Transverse colon (tissue), 4 donors: ENCODE results near the gene OSBPL3. TPM values are rescaled to one million over a fixed set of nuclear protein-coding genes. Genes with fewer than 3 reads are reported as not detected.
"Not testable (repeated sequence)": the region's sequence is repeated elsewhere in the genome, so short reads cannot be mapped to it uniquely, and the experiment has no call there.

Experiments used
- DNase-seq: peaks from one replicate; pipeline ENCODE4 v3.0.0-alpha.2; 2019
- H3K27ac ChIP-seq, 4 donors: fragments of 200-600 bp; sonication (generic); 2 replicates each; pipeline ENCODE4 v1.5.1; 2016 to 2018; ENCODE audit warnings: inconsistent platforms in 4 of 4
- H3K27me3 ChIP-seq: fragments of 200-600 bp; sonication (generic); 2 replicates; pipeline ENCODE4 v1.5.1; 2017; ENCODE audit warnings: inconsistent platforms
- H3K36me3 ChIP-seq, 4 donors: fragments of 200-600 bp; sonication (generic); 2 replicates each; pipeline ENCODE4 v1.5.1; 2017 to 2019; ENCODE audit warnings: inconsistent platforms in 4 of 4
- H3K4me1 ChIP-seq, 4 donors: fragments of 200-600 bp; sonication (generic); 2 replicates each; pipeline ENCODE4 v1.5.1; 2017 to 2020; ENCODE audit warnings: inconsistent platforms in 4 of 4
- H3K4me3 ChIP-seq, 4 donors: fragments of 200-600 bp; sonication (generic); 1 replicate in 1 of 4; 2 replicates in 3 of 4; pipeline versions ENCODE4 v1.5.1 to v1.6.1; 2017 to 2019; ENCODE audit warnings: inconsistent platforms in 4 of 4
- H3K9me3 ChIP-seq, 2 donors: fragments of 200-600 bp; sonication (generic); 2 replicates each; pipeline ENCODE4 v1.5.1; 2017 to 2019; ENCODE audit warnings: inconsistent platforms in 2 of 2
- CTCF ChIP-seq, 5 experiments: fragments of 200-600 bp in 3 of 5; fragments of 450-650 bp in 2 of 5; sonication (generic) in 3 of 5; IDR thresholded peaks; 1 replicate in 2 of 5; 2 replicates in 3 of 5; pipeline ENCODE4 v1.5.1; 2016 to 2017; ENCODE audit warnings: antibody characterized with exemption in 5 of 5, inconsistent platforms in 3 of 5, mild to moderate bottlenecking in 2 of 5, moderate library complexity in 1 of 5
- EP300 ChIP-seq: sonication (generic); formaldehyde crosslinking; IDR thresholded peaks from one replicate; pipeline ENCODE4 v1.6.1; 2017; ENCODE audit warnings: antibody characterized with exemption, low read depth
- POLR2A ChIP-seq: fragments of 450-650 bp; IDR thresholded peaks from one replicate; pipeline ENCODE4 v1.6.1; 2016; ENCODE audit warnings: antibody characterized with exemption, mild to moderate bottlenecking, moderate library complexity
- POLR2AphosphoS5 ChIP-seq, 3 donors: sonication (generic); formaldehyde crosslinking; IDR thresholded peaks; one replicate each; pipeline ENCODE4 v1.6.1; 2016; ENCODE audit warnings: antibody characterized with exemption in 3 of 3
- WGBS, 2 donors: methylation state at CpG; one replicate each; pipeline ENCODE4 v1.1.5; 2018; ENCODE audit warnings: low coverage in 1 of 2; 5-methylcytosine and 5-hydroxymethylcytosine counted together
- in situ Hi-C, 4 donors: fragments of 200-750 bp; cut with MboI; loops; one replicate each; pipeline versions ENCODE4 v1.15.0 to v1.15.1; 2017; ENCODE audit warnings: low sequenced_read_pairs in 3 of 4, low pct_ligation_motif_present in 1 of 4, low pct_unique_long_range_greater_than_20kb in 1 of 4
- intact Hi-C: fragments of 100-400 bp; cut with DNase I; formaldehyde crosslinking; loops from one replicate; pipeline ENCODE4 v1.15.1; 2023; ENCODE audit warnings: low total_unique reads
- total RNA-seq, 4 donors: library from RNA; depleted of rRNA; stranded (reverse); fragments of >200 nt; gene quantifications; one replicate each; pipeline ENCODE4 v1.1.0, GENCODE V29; 2016

OSBPL3 gene
- total RNA-seq, 4 donors from 2014 or later, result 6.7 to 20.6 (median 8.0) TPM

GRCh38 chr7:25025218-25025671, 45.3 kb upstream of the OSBPL3 start:
- Histone ChIP-seq H3K4me3 (no peak overlapping the region), H3K9me3 (no peaks in the 10 kb centered on the region), H3K4me1 (no peaks in the 10 kb centered on the region), H3K27ac (no peak overlapping the region), H3K36me3 (no peaks in the 10 kb centered on the region), H3K27me3 (no peaks in the 10 kb centered on the region)
- TF ChIP-seq EP300, result no peak
- no peak for TF ChIP-seq POLR2A
- no peak for TF ChIP-seq POLR2AphosphoS5 (IDR thresholded peaks at IDR 0.05)
- no peak for TF ChIP-seq CTCF (IDR thresholded peaks at IDR 0.05)
- DNase-seq, result no peak
- in situ Hi-C loops, result no loop called here
- intact Hi-C loops, result no loop called here

GRCh38 chr7:25024066-25024465, 44.1 kb upstream of the OSBPL3 start:
- intact Hi-C loops (no loop called here), in situ Hi-C loops (no loop called here)
- H3K4me1 ChIP-seq, result no peaks in the 10 kb centered on the region
- H3K4me3 ChIP-seq, result no peak overlapping the region
- no peaks in the 10 kb centered on the region for H3K27me3 ChIP-seq
- H3K36me3 ChIP-seq, result no peaks in the 10 kb centered on the region
- TF ChIP-seq POLR2AphosphoS5 (IDR thresholded peaks at IDR 0.05) (no peak), EP300 (no peak), CTCF (IDR thresholded peaks at IDR 0.05) (no peak), POLR2A (no peak)
- no peak overlapping the region for H3K27ac ChIP-seq
- WGBS, 2 donors, result 56 to 62% methylated on average over 2 of the region's 2 CpGs
- H3K9me3 ChIP-seq, result no peaks in the 10 kb centered on the region
- DNase-seq, result no peak

- H3K27me3 ChIP-seq, intact Hi-C loops, DNase-seq, H3K4me3 ChIP-seq, in situ Hi-C loops, H3K27ac ChIP-seq, H3K36me3 ChIP-seq, H3K9me3 ChIP-seq, H3K4me1 ChIP-seq: not testable (repeated sequence)
- 94 to 96% methylated on average over 23 to 28 of the region's 30 CpGs for WGBS, 2 donors
These were observed 37.7 kb upstream of the OSBPL3 start for GRCh38 chr7:25017671-25018070.

- intact Hi-C loops (no loop called here), in situ Hi-C loops (no loop called here)
- H3K27ac ChIP-seq, result no peak overlapping the region
- no peaks in the 10 kb centered on the region for H3K27me3 ChIP-seq
- WGBS, 2 donors, result 77 to 100% methylated on average over 1 to 2 of the region's 2 CpGs
- H3K4me3 ChIP-seq, result no peak overlapping the region
- H3K36me3 ChIP-seq, result no peaks in the 10 kb centered on the region
- no peaks in the 10 kb centered on the region for H3K9me3 ChIP-seq
- no peak for TF ChIP-seq POLR2AphosphoS5 (IDR thresholded peaks at IDR 0.05)
- no peak for TF ChIP-seq CTCF (IDR thresholded peaks at IDR 0.05)
- no peak for TF ChIP-seq POLR2A
- TF ChIP-seq EP300, result no peak
- no peak for DNase-seq
- H3K4me1 ChIP-seq, result no peaks in the 10 kb centered on the region
These were observed 34.8 kb upstream of the OSBPL3 start for GRCh38 chr7:25014756-25015155.

- H3K27ac ChIP-seq, H3K4me1 ChIP-seq, DNase-seq, H3K4me3 ChIP-seq, intact Hi-C loops, in situ Hi-C loops, H3K27me3 ChIP-seq, H3K36me3 ChIP-seq, H3K9me3 ChIP-seq: not testable (repeated sequence)
- WGBS, 2 donors, result 92% methylated on average over 3 of the region's 3 CpGs; no CpG with 5 or more reads in 1 of the 2 donors
These were observed 32.7 kb upstream of the OSBPL3 start for GRCh38 chr7:25012710-25013109.
